Caki2 (cell line): ENCODE data around the gene EDC3. TPM values are rescaled to one million over a fixed set of nuclear protein-coding genes. Genes with fewer than 3 reads are reported as not detected.
A peak's percentile ranks its signal among the peaks of the same experiment; 100 is the strongest.
"Not testable (repeated sequence)": the region's sequence is repeated elsewhere in the genome, so short reads cannot be mapped to it uniquely, and the experiment has no call there.

Experiments used
- DNase-seq: peaks from one replicate; pipeline ENCODE4 v3.0.0-alpha.2; 2015; ENCODE audit warnings: low read depth
- in situ Hi-C: cut with HindIII; loops from 2 replicates; pipeline ENCODE4 v1.10.0; 2016; ENCODE audit warnings: low sequenced_read_pairs, low pct_unique_long_range_greater_than_20kb, mixed read lengths
- total RNA-seq: library from RNA; depleted of rRNA; stranded (reverse); fragments of >200 nt; shearing (Covaris generic); gene quantifications from 2 replicates; pipeline ENCODE4 v1.2.3, GENCODE V29; 2014; ENCODE audit warnings: low replicate concordance

Gene EDC3
- total RNA-seq, 1 experiment from 2014 or later, result 26.0 TPM

- DNase-seq, result peak; percentile 35
- in situ Hi-C loops, result loop anchor here (10.0 to 25.0 kb wide), 2 partner anchors 143 to 330 kb away; partner anchors contain the start of gene RPP25
Observed at GRCh38 chr15:74631935-74632560, 63.8 kb downstream of the EDC3 start.

DNA sequence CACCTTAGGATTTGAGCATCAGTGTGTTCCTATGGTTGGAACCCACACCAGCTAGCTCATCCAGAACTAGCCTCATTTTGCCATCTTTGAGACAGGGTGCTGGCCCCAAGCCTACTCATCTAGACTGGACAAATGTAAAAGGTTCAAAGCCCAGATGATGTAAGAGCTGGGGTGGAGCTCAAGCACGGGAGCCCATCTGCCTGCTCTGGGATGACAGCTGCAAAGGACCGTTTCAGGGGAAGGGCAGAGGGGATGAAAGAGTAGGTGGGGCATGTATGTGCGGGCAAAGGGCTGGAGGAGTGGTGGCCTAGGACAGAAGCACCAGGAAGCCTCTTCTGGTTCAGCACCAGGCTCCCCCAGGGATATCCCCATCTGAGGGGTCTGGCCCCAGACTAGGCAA is 64.4 kb downstream of the EDC3 start:
- no peak for DNase-seq
- in situ Hi-C loops, result loop anchor here (10.0 to 25.0 kb wide), 2 partner anchors 143 to 331 kb away; partner anchors contain the start of gene RPP25

- no peak for DNase-seq
- in situ Hi-C loops, result loop anchor here (10.0 to 25.0 kb wide), 2 partner anchors 144 to 331 kb away; partner anchors contain the start of gene RPP25
Observed at GRCh38 chr15:74631087-74631385, 64.8 kb downstream of the EDC3 start.

GRCh38 chr15:74630284-74631086 is 65.3 kb downstream of the EDC3 start:
- no peak for DNase-seq
- in situ Hi-C loops, result loop anchor here (10.0 to 25.0 kb wide), 2 partner anchors 144 to 332 kb away; partner anchors contain the start of gene RPP25

GRCh38 chr15:74629696-74630095 is 66.1 kb downstream of the EDC3 start:
- in situ Hi-C loops, result loop anchor here (10.0 to 25.0 kb wide), 2 partner anchors 145 to 333 kb away; partner anchors contain the start of gene RPP25
- DNase-seq, result not testable (repeated sequence)

- in situ Hi-C loops, result loop anchor here (25.0 kb wide), 1 partner anchor 333 kb away; the partner anchor contains the start of gene RPP25
- no peak for DNase-seq
Observed at GRCh38 chr15:74628949-74629348, 66.9 kb downstream of the EDC3 start.

GRCh38 chr15:74628199-74628598 is 67.6 kb downstream of the EDC3 start:
- DNase-seq, result no peak
- in situ Hi-C loops, result loop anchor here (25.0 kb wide), 1 partner anchor 334 kb away; the partner anchor contains the start of gene RPP25

- in situ Hi-C loops, result loop anchor here (25.0 kb wide), 1 partner anchor 335 kb away; the partner anchor contains the start of gene RPP25
- DNase-seq, result no peak
Observed at GRCh38 chr15:74627766-74628165, 68.1 kb downstream of the EDC3 start.

DNA sequence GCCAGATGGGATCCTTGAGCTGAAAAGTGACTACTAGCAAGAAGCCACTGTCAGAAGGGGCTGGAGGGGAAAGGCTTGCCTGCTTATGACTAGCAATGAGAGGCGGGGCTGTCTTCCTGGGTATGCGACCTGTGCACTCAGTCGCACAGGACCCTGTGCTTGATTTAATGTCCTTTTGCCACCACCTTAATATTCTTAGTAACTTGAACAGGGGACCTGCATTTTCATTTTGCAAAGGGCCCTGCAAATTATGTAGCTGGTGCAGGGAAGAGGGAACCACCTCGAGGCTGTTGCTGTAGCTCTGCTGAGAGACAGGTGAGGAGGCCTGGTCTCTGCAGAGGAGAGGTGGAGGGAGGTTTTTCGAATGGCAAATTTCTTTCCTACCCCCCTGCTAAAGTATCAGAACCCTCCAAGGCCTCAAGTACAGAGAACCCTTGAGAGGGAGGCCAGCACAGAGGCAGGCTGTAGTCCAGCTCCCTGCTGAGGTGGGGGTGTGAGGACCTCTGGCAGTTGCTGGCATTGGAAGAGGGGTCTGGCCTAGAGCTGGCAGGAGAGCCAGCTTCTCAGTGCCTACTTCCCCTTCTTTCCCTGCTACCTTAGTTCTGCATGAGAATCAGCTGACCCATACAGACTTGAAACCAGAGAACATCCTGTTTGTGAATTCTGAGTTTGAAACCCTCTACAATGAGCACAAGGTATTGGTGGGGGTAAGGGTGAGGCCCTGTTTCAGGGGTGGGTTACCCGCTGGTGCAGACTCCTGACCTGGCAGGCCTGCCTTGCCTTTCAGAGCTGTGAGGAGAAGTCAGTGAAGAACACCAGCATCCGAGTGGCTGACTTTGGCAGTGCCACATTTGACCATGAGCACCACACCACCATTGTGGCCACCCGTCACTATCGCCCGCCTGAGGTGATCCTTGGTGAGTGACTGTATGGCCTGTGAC is 68.8 kb downstream of the EDC3 start:
- in situ Hi-C loops, result loop anchor here (25.0 kb wide), 1 partner anchor 335 kb away; the partner anchor contains the start of gene RPP25
- no peak for DNase-seq

GRCh38 chr15:74626336-74626735 is 69.5 kb downstream of the EDC3 start:
- in situ Hi-C loops, result loop anchor here (25.0 kb wide), 1 partner anchor 336 kb away; the partner anchor contains the start of gene RPP25
- no peak for DNase-seq

DNA sequence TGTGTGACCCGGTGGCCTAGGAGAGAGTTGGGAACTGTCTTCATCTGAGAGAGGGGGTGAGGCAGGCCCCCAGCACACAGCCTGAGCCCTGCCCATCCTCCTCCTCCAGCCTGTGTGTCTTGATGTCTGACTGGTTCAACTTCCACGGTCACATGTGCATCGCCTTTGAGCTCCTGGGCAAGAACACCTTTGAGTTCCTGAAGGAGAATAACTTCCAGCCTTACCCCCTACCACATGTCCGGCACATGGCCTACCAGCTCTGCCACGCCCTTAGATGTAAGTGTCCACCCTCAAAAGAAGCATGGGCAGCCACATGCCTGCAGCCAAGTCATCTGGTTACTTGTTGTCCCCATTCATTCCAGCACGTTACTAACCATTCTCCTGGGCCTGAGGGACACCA is 70.1 kb downstream of the EDC3 start:
- in situ Hi-C loops, result loop anchor here (25.0 kb wide), 1 partner anchor 337 kb away; the partner anchor contains the start of gene RPP25
- DNase-seq, result no peak

GRCh38 chr15:74624020-74624602 is 71.7 kb downstream of the EDC3 start:
- no peak for DNase-seq
- in situ Hi-C loops, result no loop called here

GRCh38 chr15:74622758-74623157 is 73.1 kb downstream of the EDC3 start:
- in situ Hi-C loops, result no loop called here
- DNase-seq, result no peak

GRCh38 chr15:74621936-74622335 is 73.9 kb downstream of the EDC3 start:
- in situ Hi-C loops, result no loop called here
- DNase-seq, result no peak

GRCh38 chr15:74621546-74621920 is 74.3 kb downstream of the EDC3 start:
- in situ Hi-C loops, result no loop called here
- DNase-seq, result no peak

- in situ Hi-C loops, result no loop called here
- peak; percentile 60 for DNase-seq
Observed at GRCh38 chr15:74620636-74621545, 74.9 kb downstream of the EDC3 start.
